OCI-LY7 (cell line): ENCODE data around the gene MAST1. TPM values are rescaled to one million over a fixed set of nuclear protein-coding genes. Genes with fewer than 3 reads are reported as not detected.

Experiments used
- BruUV-seq: library from RNA; stranded (reverse); fragments of 400-500 nt; replicated peaks from 2 replicates; lab custom pipeline; 2021; lab: Mats Ljungman, UMichigan
- CTCF ChIA-PET: fragments of 300-600 bp; sonication (Branson Sonifier 250); formaldehyde crosslinking; loops from one replicate; lab custom pipeline; 2022; ENCODE audit warnings: antibody characterized with exemption; ENCODE audit not compliant: unreplicated experiment; lab: Charles Lee
- POLR2A ChIA-PET: fragments of 300-600 bp; sonication (Branson Sonifier 250); formaldehyde crosslinking; loops from one replicate; lab custom pipeline; 2022; ENCODE audit warnings: antibody characterized with exemption; lab: Charles Lee
- DNase-seq: peaks from one replicate; pipeline ENCODE4 v3.0.0-alpha.2; 2015; ENCODE audit warnings: low spot score
- H2AFZ ChIP-seq: fragments of 200-600 bp; sonication (generic), shearing (Covaris generic); 2 replicates; pipeline ENCODE4 v1.6.1; 2014; ENCODE audit warnings: mild to moderate bottlenecking, antibody characterized with exemption, low read length, moderate library complexity
- H3K27ac ChIP-seq: fragments of 200-600 bp; sonication (generic); 2 replicates; pipeline ENCODE4 v1.5.1; 2014; ENCODE audit warnings: mixed run types, low read depth, mild to moderate bottlenecking, moderate library complexity, low read length, inconsistent platforms; ENCODE audit not compliant: poor library complexity, severe bottlenecking
- H3K36me3 ChIP-seq: fragments of 200-600 bp; sonication (generic); 2 replicates; pipeline ENCODE4 v1.6.1; 2014; ENCODE audit warnings: mild to moderate bottlenecking, antibody characterized with exemption, low read length, moderate library complexity, mixed read lengths; ENCODE audit not compliant: insufficient read depth
- H3K4me1 ChIP-seq: fragments of 200-600 bp; sonication (generic); 2 replicates; pipeline ENCODE4 v1.5.1; 2014; ENCODE audit warnings: mild to moderate bottlenecking, low read length; ENCODE audit not compliant: insufficient read depth, poor library complexity, severe bottlenecking
- H3K4me2 ChIP-seq: fragments of 200-600 bp; sonication (generic); 2 replicates; pipeline ENCODE4 v1.6.1; 2014; ENCODE audit warnings: mild to moderate bottlenecking, low read length
- H3K4me3 ChIP-seq: fragments of 200-600 bp; sonication (generic); 2 replicates; pipeline ENCODE4 v1.5.1; 2014; ENCODE audit warnings: mild to moderate bottlenecking, low read depth, low read length; ENCODE audit not compliant: poor library complexity, severe bottlenecking
- H3K79me2 ChIP-seq: fragments of 200-600 bp; sonication (generic); 2 replicates; pipeline ENCODE4 v1.6.1; 2016; ENCODE audit warnings: low read depth, mild to moderate bottlenecking, low read length, moderate library complexity, mixed read lengths; ENCODE audit not compliant: insufficient read depth
- H3K9me2 ChIP-seq: fragments of 200-600 bp; sonication (generic); 2 replicates; pipeline ENCODE4 v1.6.1; 2016; ENCODE audit warnings: mild to moderate bottlenecking, low read length, mixed read lengths; ENCODE audit not compliant: insufficient read depth
- H3K9me3 ChIP-seq: fragments of 200-600 bp; sonication (generic); 2 replicates; pipeline ENCODE4 v1.6.1; 2014; ENCODE audit warnings: mild to moderate bottlenecking, mixed run types, low read length, mixed read lengths
- H4K20me1 ChIP-seq: fragments of 200-600 bp; sonication (generic); 2 replicates; pipeline ENCODE4 v1.6.1; 2014; ENCODE audit warnings: mild to moderate bottlenecking, antibody characterized with exemption, low read length, moderate library complexity, mixed read lengths; ENCODE audit not compliant: insufficient read depth
- CTCF ChIP-seq: fragments of 200-600 bp; sonication (generic); conservative IDR thresholded peaks from 2 replicates; pipeline ENCODE4 v1.5.1; 2014; ENCODE audit warnings: mild to moderate bottlenecking, antibody characterized with exemption, low read length, moderate library complexity, mixed read lengths
- EZH2phosphoT487 ChIP-seq: fragments of 200-600 bp; sonication (generic); IDR thresholded peaks from 2 replicates; pipeline ENCODE4 v1.6.1; 2018; ENCODE audit warnings: low read depth, borderline replicate concordance, mild to moderate bottlenecking, mixed run types, antibody characterized with exemption, low read length, moderate library complexity, mixed read lengths
- intact Hi-C: fragments of 100-400 bp; cut with micrococcal nuclease; formaldehyde crosslinking; loops from one replicate; pipeline ENCODE4 v1.10.0; 2022; ENCODE audit not compliant: unreplicated experiment
- total RNA-seq, 2 experiments: library from RNA; depleted of rRNA in 1 of 2; stranded (reverse); fragments of >200 nt in 1 of 2; shearing (Covaris generic) in 1 of 2; gene quantifications; 2 replicates each; pipeline ENCODE4 v1.2.3, GENCODE V29; 2014 to 2022

The MAST1 gene
- total RNA-seq, 2 experiments from 2014 or later = 9.1 to 21.1 TPM

DNA sequence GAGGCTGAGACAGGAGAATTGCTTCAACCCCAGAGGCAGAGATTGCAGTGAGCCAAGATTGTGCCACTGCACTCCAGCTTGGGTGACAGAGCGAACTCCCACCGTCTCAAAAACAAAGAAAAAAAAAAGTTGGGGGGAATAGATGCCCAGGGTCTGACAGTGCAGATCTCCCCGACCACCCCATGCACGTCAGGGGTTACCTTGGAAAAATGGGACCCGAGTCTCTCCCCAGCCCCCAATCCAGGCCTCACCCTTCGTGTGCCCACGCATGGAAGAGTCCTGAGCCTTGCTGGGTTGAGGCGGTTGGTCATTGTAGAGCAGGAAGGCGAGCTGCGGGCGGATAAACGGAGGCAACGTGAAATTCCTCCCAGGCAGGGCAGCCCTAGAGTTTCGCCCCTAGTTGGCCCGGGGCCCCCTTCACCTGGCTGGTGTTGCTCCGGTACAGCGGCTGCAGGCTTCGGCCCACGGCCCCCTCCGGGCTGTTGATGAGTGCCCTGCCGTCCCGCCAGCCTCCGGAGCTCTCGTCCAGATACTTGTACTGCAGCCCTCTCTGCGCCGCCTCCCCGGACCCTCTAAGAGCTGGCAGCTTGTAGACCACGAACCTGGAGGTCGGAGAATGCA is 42.3 kb downstream of the MAST1 start:
- peaks cover 26% of the 10 kb centered on the region for H3K4me1 ChIP-seq
- BruUV-seq = TSS peak; percentile 73
- H2AFZ ChIP-seq = peak overlapping the region; percentile 69
- H3K9me2 ChIP-seq = no peaks in the 10 kb centered on the region
- TF ChIP-seq CTCF (no peak), EZH2phosphoT487 (no peak)
- H3K79me2 ChIP-seq = no peaks in the 10 kb centered on the region
- H3K4me2 ChIP-seq = peak overlapping the region; percentile 74
- no peaks in the 10 kb centered on the region for H4K20me1 ChIP-seq
- POLR2A ChIA-PET = interaction anchor here (0.6 to 2.0 kb wide), 5 partner anchors 10 to 57 kb away, joined by 3 to 8 read pairs (median 4); partner anchors contain the start of gene GCDH
- DNase-seq = peak; percentile 72
- H3K27ac ChIP-seq = peak overlapping the region; percentile 76
- H3K9me3 ChIP-seq = peaks cover 11% of the 10 kb centered on the region
- H3K4me3 ChIP-seq = peak overlapping the region; percentile 87
- intact Hi-C loops = loop anchor here (1.0 kb wide), 2 partner anchors 11 to 58 kb away; partner anchors contain the start of genes CALR and GCDH
- CTCF ChIA-PET = interaction anchor here (0.5 to 0.7 kb wide), 4 partner anchors 8 to 180 kb away, joined by 3 to 5 read pairs (median 4); partner anchors contain the start of gene GCDH
- peaks cover 9% of the 10 kb centered on the region for H3K36me3 ChIP-seq

- Histone ChIP-seq H3K79me2 (no peaks in the 10 kb centered on the region), H2AFZ (peak within 1 kb of the TSS; percentile 69), H3K4me2 (peak within 1 kb of the TSS; percentile 74), H3K36me3 (peaks cover 9% of the 10 kb centered on the region), H4K20me1 (no peaks in the 10 kb centered on the region), H3K4me1 (peaks cover 26% of the 10 kb centered on the region), H3K9me2 (no peaks in the 10 kb centered on the region), H3K4me3 (peak within 1 kb of the TSS; percentile 87), H3K9me3 (peaks cover 11% of the 10 kb centered on the region), H3K27ac (peak within 1 kb of the TSS; percentile 76)
- POLR2A ChIA-PET = interaction anchor here (0.6 to 2.0 kb wide), 5 partner anchors 9 to 187 kb away, joined by 3 to 8 read pairs (median 4); partner anchors contain the start of gene GCDH
- TF ChIP-seq CTCF (no peak), EZH2phosphoT487 (no peak)
- CTCF ChIA-PET = interaction anchor here (0.5 to 0.7 kb wide), 2 partner anchors 10 to 49 kb away, joined by 4 to 5 read pairs; partner anchors contain the start of gene GCDH
- peak; percentile 99 for DNase-seq
- intact Hi-C loops = loop anchor here (1.0 kb wide), 2 partner anchors 10 to 57 kb away; partner anchors contain the start of genes CALR and GCDH
- no TSS peak for BruUV-seq
Measured at GRCh38 chr19:12881172-12881808, 43.0 kb downstream of the MAST1 start, which contains the start of gene DNASE2. TSS of gene DNASE2 (minus strand) at chr19:12881449. CDS start at chr19:12881375, 74 bp downstream.
